Ectodermal cell (in vitro differentiated cells): ENCODE data around the gene ODAD2.
"Not testable (repeated sequence)": the region's sequence is repeated elsewhere in the genome, so short reads cannot be mapped to it uniquely, and the experiment has no call there.

ENCODE experiments used
- H3K27ac ChIP-seq: 2 replicates; pipeline ENCODE4 v1.7.0; 2013; ENCODE audit warnings: mild to moderate bottlenecking, low read depth, low read length; ENCODE audit not compliant: insufficient read depth, poor library complexity, severe bottlenecking
- H3K27me3 ChIP-seq: 2 replicates; pipeline ENCODE4 v1.7.0; 2013; ENCODE audit warnings: mild to moderate bottlenecking, low read length; ENCODE audit not compliant: insufficient read depth, control insufficient read depth, poor library complexity, severe bottlenecking
- H3K36me3 ChIP-seq: one replicate; pipeline ENCODE4 v1.7.0; 2013; ENCODE audit warnings: low read length; ENCODE audit not compliant: control insufficient read depth, insufficient read depth
- H3K4me1 ChIP-seq: one replicate; pipeline ENCODE4 v1.7.0; 2013; ENCODE audit warnings: low read length; ENCODE audit not compliant: control insufficient read depth, insufficient read depth
- H3K4me3 ChIP-seq: 2 replicates; pipeline ENCODE4 v1.7.0; 2013; ENCODE audit warnings: low read depth, low read length, control low read depth; ENCODE audit not compliant: insufficient read depth
- H3K9me3 ChIP-seq: 2 replicates; pipeline ENCODE4 v1.7.0; 2013; ENCODE audit warnings: mild to moderate bottlenecking, low read length, moderate library complexity; ENCODE audit not compliant: control insufficient read depth
- WGBS, 2 experiments: methylation state at CpG; one replicate each; pipeline ENCODE4 v1.1.7; 2013; ENCODE audit warnings: missing lambda C conversion rate in 2 of 2; 5-methylcytosine and 5-hydroxymethylcytosine counted together

ODAD2 gene

DNA sequence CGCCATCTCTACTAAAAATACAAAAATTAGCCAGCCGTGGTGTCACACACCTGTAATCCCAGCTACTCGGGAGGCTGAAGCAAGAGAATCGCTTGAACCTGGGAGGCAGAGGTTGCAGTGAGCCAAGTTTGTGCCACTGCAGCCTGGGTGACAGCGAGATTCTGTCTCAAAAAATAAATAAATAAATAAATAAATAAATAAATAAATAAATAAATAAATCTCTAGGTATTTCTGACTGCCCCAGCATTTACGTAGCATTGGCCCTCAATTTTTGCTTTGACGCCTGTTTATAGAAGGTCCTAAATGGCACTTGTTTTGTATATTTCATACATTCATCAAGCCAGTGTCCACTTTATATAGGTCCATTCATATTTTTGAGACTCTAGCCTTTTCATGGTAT, 28.9 kb downstream of the ODAD2 start:
- H3K27ac ChIP-seq, H3K9me3 ChIP-seq, H3K36me3 ChIP-seq, H3K4me1 ChIP-seq, H3K4me3 ChIP-seq, H3K27me3 ChIP-seq: not testable (repeated sequence)
- 96 to 97% methylated on average over 4 to 7 of the region's 7 CpGs for WGBS, 2 experiments

- Histone ChIP-seq H3K4me3 (no peak overlapping the region), H3K36me3 (no peaks in the 10 kb centered on the region), H3K27ac (no peak overlapping the region), H3K4me1 (no peaks in the 10 kb centered on the region), H3K27me3 (no peaks in the 10 kb centered on the region), H3K9me3 (no peaks in the 10 kb centered on the region)
- WGBS, 2 experiments: 92 to 93% methylated on average over 5 to 6 of the region's 6 CpGs
These were observed 39.7 kb downstream of the ODAD2 start for GRCh38 chr10:27959093-27959715.

GRCh38 chr10:27958383-27958782, 40.5 kb downstream of the ODAD2 start:
- 83 to 100% methylated on average over 1 to 2 of the region's 3 CpGs for WGBS, 2 experiments
- H3K9me3 ChIP-seq, H3K27me3 ChIP-seq, H3K36me3 ChIP-seq, H3K4me1 ChIP-seq, H3K4me3 ChIP-seq, H3K27ac ChIP-seq: not testable (repeated sequence)

DNA sequence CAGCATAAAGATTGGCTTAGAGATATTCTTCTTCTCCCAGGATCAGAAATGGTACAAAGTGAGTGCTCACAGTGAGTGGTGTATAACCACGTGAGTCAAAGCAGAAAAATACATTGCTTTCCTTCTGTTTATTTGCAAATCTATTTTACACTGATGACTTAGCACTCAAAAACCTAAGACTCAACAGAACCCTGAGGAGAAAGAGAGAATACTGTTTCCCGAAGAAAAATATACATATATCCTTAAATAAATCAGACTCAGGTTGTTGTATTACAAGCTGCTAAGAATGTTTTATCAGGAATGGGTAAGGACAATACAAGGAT, 48.7 kb downstream of the ODAD2 start:
- Histone ChIP-seq H3K36me3 (no peaks in the 10 kb centered on the region), H3K27ac (no peak overlapping the region), H3K4me1 (no peaks in the 10 kb centered on the region), H3K9me3 (no peaks in the 10 kb centered on the region), H3K27me3 (no peaks in the 10 kb centered on the region), H3K4me3 (no peak overlapping the region)
- WGBS, 2 experiments: 70 to 80% methylated on average over 1 of the region's 2 CpGs

GRCh38 chr10:27949528-27950241, 49.2 kb downstream of the ODAD2 start:
- Histone ChIP-seq H3K27ac (no peak overlapping the region), H3K36me3 (no peaks in the 10 kb centered on the region), H3K9me3 (no peaks in the 10 kb centered on the region), H3K27me3 (no peaks in the 10 kb centered on the region), H3K4me3 (no peak overlapping the region), H3K4me1 (no peaks in the 10 kb centered on the region)
- 80 to 83% methylated on average over 9 of the region's 9 CpGs for WGBS, 2 experiments

- H3K27ac ChIP-seq: no peak overlapping the region
- H3K4me1 ChIP-seq: no peaks in the 10 kb centered on the region
- no peak overlapping the region for H3K4me3 ChIP-seq
- no peaks in the 10 kb centered on the region for H3K36me3 ChIP-seq
- H3K9me3 ChIP-seq: no peaks in the 10 kb centered on the region
- WGBS, 2 experiments: 90 to 94% methylated on average over 1 of the region's 1 CpG
- no peaks in the 10 kb centered on the region for H3K27me3 ChIP-seq
These were observed 50.7 kb downstream of the ODAD2 start for GRCh38 chr10:27948186-27948585.

DNA sequence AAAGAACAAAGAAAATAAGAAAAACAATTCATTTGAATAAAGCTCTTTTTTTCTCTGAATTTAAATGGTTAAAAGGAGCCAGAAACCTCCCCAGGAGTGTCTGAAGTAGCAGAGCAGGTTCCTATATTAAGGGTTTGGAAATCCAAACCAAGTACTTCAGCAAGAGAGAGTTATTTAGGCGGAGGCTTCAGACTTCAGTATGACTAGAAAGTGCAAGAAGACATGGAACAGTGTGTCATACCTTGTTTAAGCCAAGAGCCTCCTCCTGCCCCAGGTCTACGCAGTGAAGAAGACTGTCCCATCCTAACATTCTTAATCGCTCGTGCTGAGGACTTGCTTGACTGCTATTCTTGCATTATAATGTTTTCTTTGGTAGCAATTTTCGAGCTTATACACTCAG, 51.3 kb downstream of the ODAD2 start:
- H3K27ac ChIP-seq: no peak overlapping the region
- WGBS, 2 experiments: 89 to 94% methylated on average over 5 of the region's 5 CpGs
- H3K4me1 ChIP-seq: no peaks in the 10 kb centered on the region
- H3K36me3 ChIP-seq: no peaks in the 10 kb centered on the region
- no peaks in the 10 kb centered on the region for H3K27me3 ChIP-seq
- H3K4me3 ChIP-seq: no peak overlapping the region
- H3K9me3 ChIP-seq: no peaks in the 10 kb centered on the region

- Histone ChIP-seq H3K4me3 (no peak overlapping the region), H3K27ac (no peak overlapping the region), H3K9me3 (no peaks in the 10 kb centered on the region), H3K36me3 (no peaks in the 10 kb centered on the region), H3K27me3 (no peaks in the 10 kb centered on the region), H3K4me1 (no peaks in the 10 kb centered on the region)
- WGBS, 2 experiments: 93 to 95% methylated on average over 12 of the region's 12 CpGs
These were observed 54.9 kb downstream of the ODAD2 start for GRCh38 chr10:27944005-27944404.

DNA sequence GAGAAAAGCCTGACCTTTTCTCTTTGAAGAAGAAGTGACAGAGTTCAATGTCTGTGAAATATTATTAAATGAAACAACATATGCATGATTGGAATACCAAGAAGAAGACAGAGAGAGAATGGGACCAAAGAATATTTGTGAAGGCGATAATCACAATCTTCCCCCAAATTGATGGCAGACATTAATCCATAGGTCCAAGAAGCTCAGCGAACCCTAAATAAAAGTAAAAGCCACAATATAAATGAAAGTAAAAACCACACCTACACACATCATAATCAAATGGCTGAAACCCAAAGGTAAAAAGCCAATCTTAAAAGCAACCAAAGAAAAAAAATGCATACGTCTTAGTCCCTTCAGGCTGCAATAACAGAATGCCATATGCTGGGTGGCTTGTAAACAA, 84.0 kb downstream of the ODAD2 start:
- Histone ChIP-seq H3K4me3 (no peak overlapping the region), H3K4me1 (peaks cover 16% of the 10 kb centered on the region), H3K27me3 (no peaks in the 10 kb centered on the region), H3K9me3 (no peaks in the 10 kb centered on the region), H3K36me3 (no peaks in the 10 kb centered on the region), H3K27ac (no peak overlapping the region)
- WGBS, 2 experiments: 88 to 97% methylated on average over 3 of the region's 3 CpGs

GRCh38 chr10:27912231-27912630, 86.6 kb downstream of the ODAD2 start:
- H3K4me3 ChIP-seq: no peak overlapping the region
- H3K9me3 ChIP-seq: no peaks in the 10 kb centered on the region
- 58 to 89% methylated on average over 2 to 3 of the region's 3 CpGs for WGBS, 2 experiments
- no peak overlapping the region for H3K27ac ChIP-seq
- H3K4me1 ChIP-seq: peaks cover 18% of the 10 kb centered on the region
- H3K36me3 ChIP-seq: no peaks in the 10 kb centered on the region
- H3K27me3 ChIP-seq: no peaks in the 10 kb centered on the region
